Measurements from ENCODE around the gene RSPH1. TPM values are rescaled to one million over a fixed set of nuclear protein-coding genes. Genes with fewer than 3 reads are reported as not detected.

RSPH1 gene
- total and polyA plus RNA-seq, 2 of the 4 experiments (the other 2 are of a cell fraction), result not detected

GRCh38 chr21:42447732-42448131, 48.3 kb downstream of the RSPH1 start:
- in situ Hi-C loops (cut with MboI; ENCODE audit: low sequenced_read_pairs) (no loop called here), dilution Hi-C loops (cut with HindIII; ENCODE audit: low sequenced_read_pairs, unreplicated experiment) (no loop called here)
- CTCF ChIA-PET, result no interaction called here

More at GRCh38 chr21:42447732-42448131, 48.3 kb downstream of the RSPH1 start:
- H2BK15ac ChIP-seq (ENCODE audit: low read depth, low read length), result no peak overlapping the region
- H3K9ac ChIP-seq (ENCODE audit: low read depth, low read length), result no peak overlapping the region
- TF ChIP-seq NFE2L2 (IDR thresholded peaks at IDR 0.05; ENCODE audit: low read depth, low read length), result no peak
- TF ChIP-seq, protein P1, sequence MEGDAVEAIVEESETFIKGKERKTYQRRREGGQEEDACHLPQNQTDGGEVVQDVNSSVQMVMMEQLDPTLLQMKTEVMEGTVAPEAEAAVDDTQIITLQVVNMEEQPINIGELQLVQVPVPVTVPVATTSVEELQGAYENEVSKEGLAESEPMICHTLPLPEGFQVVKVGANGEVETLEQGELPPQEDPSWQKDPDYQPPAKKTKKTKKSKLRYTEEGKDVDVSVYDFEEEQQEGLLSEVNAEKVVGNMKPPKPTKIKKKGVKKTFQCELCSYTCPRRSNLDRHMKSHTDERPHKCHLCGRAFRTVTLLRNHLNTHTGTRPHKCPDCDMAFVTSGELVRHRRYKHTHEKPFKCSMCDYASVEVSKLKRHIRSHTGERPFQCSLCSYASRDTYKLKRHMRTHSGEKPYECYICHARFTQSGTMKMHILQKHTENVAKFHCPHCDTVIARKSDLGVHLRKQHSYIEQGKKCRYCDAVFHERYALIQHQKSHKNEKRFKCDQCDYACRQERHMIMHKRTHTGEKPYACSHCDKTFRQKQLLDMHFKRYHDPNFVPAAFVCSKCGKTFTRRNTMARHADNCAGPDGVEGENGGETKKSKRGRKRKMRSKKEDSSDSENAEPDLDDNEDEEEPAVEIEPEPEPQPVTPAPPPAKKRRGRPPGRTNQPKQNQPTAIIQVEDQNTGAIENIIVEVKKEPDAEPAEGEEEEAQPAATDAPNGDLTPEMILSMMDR (conservative IDR thresholded peaks at IDR 0.05; ENCODE audit: low read depth, low read length), result no peak
- no peak for TF ChIP-seq MXI1 (IDR thresholded peaks at IDR 0.05; ENCODE audit: borderline replicate concordance, low read depth, low read length)
- TF ChIP-seq CEBPB (IDR thresholded peaks at IDR 0.05; ENCODE audit: low read depth, low read length), result no peak
- H2AK5ac ChIP-seq (ENCODE audit: low read depth, low read length), result no peak overlapping the region
- WGBS, 2 experiments (ENCODE audit: extremely low coverage in 2 of 2, insufficient read length in 1 of 2), result 86% methylated on average over 6 of the region's 10 CpGs; no CpG with 5 or more reads in 1 of the 2 experiments
- no peak overlapping the region for H3K4me2 ChIP-seq (ENCODE audit: low read depth, low read length)
- no peaks in the 10 kb centered on the region for H3K4me1 ChIP-seq (ENCODE audit: control insufficient read depth, insufficient read depth, low read length)
- intact Hi-C loops (cut with micrococcal nuclease), result no loop called here
- no peak overlapping the region for H3K56ac ChIP-seq (ENCODE audit: extremely low read depth, insufficient read depth, low read length)
- no peak overlapping the region for H4K5ac ChIP-seq (ENCODE audit: low read depth, low read length)
- no peak overlapping the region for H3K4me3 ChIP-seq (ENCODE audit: insufficient read depth, low read depth, low read length)
- H3K9me1 ChIP-seq (ENCODE audit: insufficient read depth, low read length), result no peaks in the 10 kb centered on the region
- H3K27me3 ChIP-seq (ENCODE audit: control insufficient read depth, insufficient read depth, low read length), result peaks cover 2% of the 10 kb centered on the region; the same call in 1 of the 2 replicates
- POLR2A ChIA-PET (ENCODE audit: unreplicated experiment), result no interaction called here
- H3K14ac ChIP-seq (replicated peaks; ENCODE audit: low read depth, low read length), result no peak overlapping the region
- H3K79me1 ChIP-seq (ENCODE audit: low read depth in 1 of 2, low read length in 2 of 2), result no peaks in the 10 kb centered on the region
- H4K91ac ChIP-seq (ENCODE audit: insufficient read depth, low read depth, low read length), result no peak overlapping the region
- DNase-seq (no peak), ATAC-seq (ENCODE audit: low read depth) (no peak)
- H3K23ac ChIP-seq (ENCODE audit: low read depth, low read length), result no peak overlapping the region
- H2AFZ ChIP-seq (replicated peaks; ENCODE audit: low read length, poor library complexity), result peak overlapping the region; percentile 41
- H3K9me3 ChIP-seq (ENCODE audit: control insufficient read depth, insufficient read depth, low read length), result no peaks in the 10 kb centered on the region
- no peak overlapping the region for H3K4ac ChIP-seq (ENCODE audit: low read depth, low read length)
- no peak overlapping the region for H2AK9ac ChIP-seq (replicated peaks; ENCODE audit: low read depth, low read length, poor library complexity)
- no peak overlapping the region for H3K27ac ChIP-seq (ENCODE audit: insufficient read depth, low read length)
- no peaks in the 10 kb centered on the region for H4K20me1 ChIP-seq (ENCODE audit: insufficient read depth, low read length)
- no peak overlapping the region for H2BK20ac ChIP-seq (ENCODE audit: low read depth, low read length)
- no TSS peak for BruUV-seq (replicated peaks)
- H2BK5ac ChIP-seq (ENCODE audit: low read depth, low read length, poor library complexity, severe bottlenecking), result no peak overlapping the region
- no peak overlapping the region for H3K18ac ChIP-seq (ENCODE audit: low read depth, low read length)
- H4K8ac ChIP-seq (ENCODE audit: low read depth in 2 of 2, low read length in 2 of 2), result no peak overlapping the region
- H2BK120ac ChIP-seq (ENCODE audit: low read depth, low read length), result no peak overlapping the region
- no peaks in the 10 kb centered on the region for H3K36me3 ChIP-seq (ENCODE audit: control insufficient read depth, insufficient read depth, low read length)

Measured in IMR-90 (cell line).